ENCODE results near the gene SRPX. TPM values are rescaled to one million over a fixed set of nuclear protein-coding genes. Genes with fewer than 3 reads are reported as not detected.
A peak's percentile ranks its signal among the peaks of the same experiment; 100 is the strongest.

SRPX gene, protein sequence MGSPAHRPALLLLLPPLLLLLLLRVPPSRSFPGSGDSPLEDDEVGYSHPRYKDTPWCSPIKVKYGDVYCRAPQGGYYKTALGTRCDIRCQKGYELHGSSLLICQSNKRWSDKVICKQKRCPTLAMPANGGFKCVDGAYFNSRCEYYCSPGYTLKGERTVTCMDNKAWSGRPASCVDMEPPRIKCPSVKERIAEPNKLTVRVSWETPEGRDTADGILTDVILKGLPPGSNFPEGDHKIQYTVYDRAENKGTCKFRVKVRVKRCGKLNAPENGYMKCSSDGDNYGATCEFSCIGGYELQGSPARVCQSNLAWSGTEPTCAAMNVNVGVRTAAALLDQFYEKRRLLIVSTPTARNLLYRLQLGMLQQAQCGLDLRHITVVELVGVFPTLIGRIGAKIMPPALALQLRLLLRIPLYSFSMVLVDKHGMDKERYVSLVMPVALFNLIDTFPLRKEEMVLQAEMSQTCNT
- total RNA-seq, result 10 to 100 TPM in 4 of 5 donors, 1 to 10 TPM in 1; 8.9 to 70.7 (median 36.2) TPM
- polyA plus RNA-seq, result 10 to 100 TPM; 21.2 to 59.0 (median 33.1) TPM
- long read RNA-seq, donor 1, transcript SRPX-201 (10 exons, 1,874 nt), result major isoform, 5 of 5 reads
- long read RNA-seq, donor 1, partial matches to known transcripts, result 0 of 5 reads
- long read RNA-seq, donor 1, other reads (novel, unspliced or antisense), result 0 of 5 reads
- long read RNA-seq, donor 2, partial matches to known transcripts, result 0 of 4 reads
- long read RNA-seq, donor 2, other reads (novel, unspliced or antisense), result 0 of 4 reads
- long read RNA-seq, donor 3, partial matches to known transcripts, result 0 of 4 reads
- long read RNA-seq, donor 3, other reads (novel, unspliced or antisense), result 0 of 4 reads
- long read RNA-seq, donor 4, partial matches to known transcripts, result 0 of 2 reads
- long read RNA-seq, donor 4, other reads (novel, unspliced or antisense), result 0 of 2 reads
- long read RNA-seq, donor 5, transcript SRPX-201 (10 exons, 1,874 nt), result major isoform, 23 of 38 reads
- long read RNA-seq, donor 5, transcript SRPX-206 (9 exons, 1,842 nt), result minor isoform, 9 of 38 reads
- long read RNA-seq, donor 5, partial matches to known transcripts, result 6 of 38 reads
- long read RNA-seq, donor 5, other reads (novel, unspliced or antisense), result 0 of 38 reads
- long read RNA-seq, donor 6, transcript SRPX-201 (10 exons, 1,874 nt), result major isoform, 13 of 17 reads
- long read RNA-seq, donor 6, partial matches to known transcripts, result 0 of 17 reads
- long read RNA-seq, donor 6, other reads (novel, unspliced or antisense), result 0 of 17 reads
- long read RNA-seq, donor 7, transcript SRPX-206 (9 exons, 1,842 nt), result minor isoform, 5 of 23 reads
- long read RNA-seq, donor 7, transcript SRPX-201 (10 exons, 1,874 nt), result major isoform, 18 of 23 reads
- long read RNA-seq, donor 7, partial matches to known transcripts, result 0 of 23 reads
- long read RNA-seq, donor 7, other reads (novel, unspliced or antisense), result 0 of 23 reads
- long read RNA-seq, donor 8, transcript SRPX-201 (10 exons, 1,874 nt), result major isoform, 9 of 11 reads
- long read RNA-seq, donor 8, partial matches to known transcripts, result 0 of 11 reads
- long read RNA-seq, donor 8, other reads (novel, unspliced or antisense), result 0 of 11 reads
- long read RNA-seq, donor 9, partial matches to known transcripts, result 0 of 5 reads
- long read RNA-seq, donor 9, other reads (novel, unspliced or antisense), result 0 of 5 reads
- long read RNA-seq, donor 10, partial matches to known transcripts, result 0 of 2 reads
- long read RNA-seq, donor 10, other reads (novel, unspliced or antisense), result 0 of 2 reads

DNA sequence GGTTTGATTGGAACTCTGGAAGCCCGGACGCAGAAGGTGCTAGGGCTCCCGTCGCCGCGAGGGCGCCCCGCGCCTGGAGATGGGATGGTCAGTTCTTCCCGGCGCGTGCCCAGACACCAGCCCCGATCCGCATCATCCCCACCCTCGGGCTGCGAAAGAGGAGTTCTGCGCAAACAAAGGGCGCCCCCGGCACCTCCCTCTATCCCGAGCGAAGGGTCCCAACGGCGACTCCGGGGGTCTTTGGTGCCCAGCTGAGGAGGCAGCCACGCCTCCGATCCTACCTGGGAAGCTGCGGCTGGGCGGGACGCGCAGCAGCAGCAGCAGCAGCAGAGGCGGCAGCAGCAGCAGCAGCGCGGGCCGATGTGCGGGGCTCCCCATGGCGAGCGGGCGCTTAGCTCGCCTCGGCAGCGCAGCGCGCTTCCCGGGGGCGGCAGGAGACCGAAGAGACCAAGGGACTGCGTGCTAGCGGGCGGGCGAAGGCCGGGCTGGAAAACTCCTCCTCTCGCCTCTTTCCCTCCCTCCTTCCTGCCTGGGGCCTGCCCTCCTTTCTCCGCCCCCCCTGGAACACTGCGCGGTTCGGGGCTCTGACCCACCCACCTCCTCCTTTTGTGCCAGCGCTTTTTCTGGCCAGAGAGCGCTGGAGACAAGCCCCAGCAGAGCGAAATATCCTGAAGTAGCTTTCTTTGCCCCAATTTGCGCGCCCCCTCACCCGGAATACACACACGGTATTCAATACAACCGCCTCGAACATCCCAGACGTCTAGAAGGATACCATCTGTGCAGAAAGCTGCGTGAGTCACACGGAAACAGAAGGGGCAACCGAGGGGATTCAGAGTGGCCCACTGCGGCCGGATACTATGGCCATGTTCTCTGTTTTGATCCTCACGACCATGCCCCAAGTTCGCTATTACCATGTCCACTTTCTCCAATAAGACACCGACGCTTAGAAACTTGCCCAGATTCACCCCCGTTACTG, at the start of gene SRPX:
Gene SRPX, minus strand, starts transcription at position 457 of the 976 bp plus-strand sequence. Its CDS starts 79 bp downstream, at position 378.
- H3K4me3 ChIP-seq, result peak within 1 kb of the TSS; percentile 41 to 58 (median 52)

DNA sequence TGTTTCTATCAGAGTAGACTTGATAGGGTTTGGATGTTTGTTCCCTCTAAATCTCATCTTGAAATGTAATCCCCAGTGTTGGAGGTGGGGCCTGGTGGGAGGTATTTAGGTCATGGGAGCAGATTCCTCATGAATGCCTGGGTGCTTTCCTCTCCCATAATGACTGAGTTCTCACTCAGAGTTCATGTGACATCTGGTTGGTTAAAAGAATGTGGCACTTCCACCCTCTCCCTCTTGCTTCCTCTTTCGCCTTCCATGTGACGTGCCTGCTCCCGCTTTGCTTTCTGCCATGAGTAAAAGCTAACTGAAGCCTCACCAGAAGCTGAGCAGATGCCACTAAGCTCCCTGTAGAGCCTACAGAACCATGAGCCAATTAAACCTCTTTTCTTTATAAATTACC, 47.3 kb upstream of the SRPX start:
- H3K36me3 ChIP-seq, result no peaks in the 10 kb centered on the region
- intact Hi-C loops (cut with DNase I; ENCODE audit: low total_unique reads), result no loop called here

More for the DNA sequence above, at the start of gene SRPX:
- no peak for TF ChIP-seq EP300 (IDR thresholded peaks at IDR 0.05)
- no peak for TF ChIP-seq POLR2AphosphoS5 (IDR thresholded peaks at IDR 0.05)
- TF ChIP-seq, protein P1, sequence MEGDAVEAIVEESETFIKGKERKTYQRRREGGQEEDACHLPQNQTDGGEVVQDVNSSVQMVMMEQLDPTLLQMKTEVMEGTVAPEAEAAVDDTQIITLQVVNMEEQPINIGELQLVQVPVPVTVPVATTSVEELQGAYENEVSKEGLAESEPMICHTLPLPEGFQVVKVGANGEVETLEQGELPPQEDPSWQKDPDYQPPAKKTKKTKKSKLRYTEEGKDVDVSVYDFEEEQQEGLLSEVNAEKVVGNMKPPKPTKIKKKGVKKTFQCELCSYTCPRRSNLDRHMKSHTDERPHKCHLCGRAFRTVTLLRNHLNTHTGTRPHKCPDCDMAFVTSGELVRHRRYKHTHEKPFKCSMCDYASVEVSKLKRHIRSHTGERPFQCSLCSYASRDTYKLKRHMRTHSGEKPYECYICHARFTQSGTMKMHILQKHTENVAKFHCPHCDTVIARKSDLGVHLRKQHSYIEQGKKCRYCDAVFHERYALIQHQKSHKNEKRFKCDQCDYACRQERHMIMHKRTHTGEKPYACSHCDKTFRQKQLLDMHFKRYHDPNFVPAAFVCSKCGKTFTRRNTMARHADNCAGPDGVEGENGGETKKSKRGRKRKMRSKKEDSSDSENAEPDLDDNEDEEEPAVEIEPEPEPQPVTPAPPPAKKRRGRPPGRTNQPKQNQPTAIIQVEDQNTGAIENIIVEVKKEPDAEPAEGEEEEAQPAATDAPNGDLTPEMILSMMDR (IDR thresholded peaks at IDR 0.05), result no peak
- no peak for TF ChIP-seq POLR2A (IDR thresholded peaks at IDR 0.05)
- peaks cover 0 to 31% (median 25%) of the 10 kb centered on the region in 3 donors for H3K27me3 ChIP-seq
- intact Hi-C loops (cut with DNase I; ENCODE audit: low total_unique reads), result no loop called here
- 3 to 44% (median 8%) methylated on average over 22 to 74 of the region's 76 CpGs for WGBS, 5 donors
- peak within 1 kb of the TSS in 4 of 5 donors; percentile 29 to 70 (median 50) for H3K27ac ChIP-seq
- peak in 1 of 2 donors; percentile 66 for DNase-seq
- peaks cover 0 to 9% (median 7%) of the 10 kb centered on the region in 4 donors for H3K4me1 ChIP-seq
- H3K9me3 ChIP-seq, result no peaks in the 10 kb centered on the region
- H3K36me3 ChIP-seq, result no peaks in the 10 kb centered on the region

More for the DNA sequence above, 47.3 kb upstream of the SRPX start:
- Histone ChIP-seq H3K9me3 (no peaks in the 10 kb centered on the region), H3K27me3 (no peaks in the 10 kb centered on the region), H3K27ac (no peak overlapping the region), H3K4me3 (no peak overlapping the region), H3K4me1 (no peaks in the 10 kb centered on the region)
- WGBS, 5 donors, result 83 to 98% (median 93%) methylated on average over 3 of the region's 3 CpGs
- DNase-seq, result no peak
- TF ChIP-seq POLR2AphosphoS5 (IDR thresholded peaks at IDR 0.05), result no peak
- no peak for TF ChIP-seq EP300 (IDR thresholded peaks at IDR 0.05)
- no peak for TF ChIP-seq POLR2A (IDR thresholded peaks at IDR 0.05)
- TF ChIP-seq, protein P1 (IDR thresholded peaks at IDR 0.05), result no peak

Data from stomach (tissue), 19 donors.